GM19193 (cell line): Measurements from ENCODE around the gene FAM32A.

Source experiments
- POLR2A ChIP-seq: IDR thresholded peaks from 4 replicates; pipeline ENCODE4 v1.6.1; 2011; ENCODE audit not compliant: insufficient read depth, insufficient read length; ENCODE audit errors: extremely low read depth

The FAM32A gene

DNA sequence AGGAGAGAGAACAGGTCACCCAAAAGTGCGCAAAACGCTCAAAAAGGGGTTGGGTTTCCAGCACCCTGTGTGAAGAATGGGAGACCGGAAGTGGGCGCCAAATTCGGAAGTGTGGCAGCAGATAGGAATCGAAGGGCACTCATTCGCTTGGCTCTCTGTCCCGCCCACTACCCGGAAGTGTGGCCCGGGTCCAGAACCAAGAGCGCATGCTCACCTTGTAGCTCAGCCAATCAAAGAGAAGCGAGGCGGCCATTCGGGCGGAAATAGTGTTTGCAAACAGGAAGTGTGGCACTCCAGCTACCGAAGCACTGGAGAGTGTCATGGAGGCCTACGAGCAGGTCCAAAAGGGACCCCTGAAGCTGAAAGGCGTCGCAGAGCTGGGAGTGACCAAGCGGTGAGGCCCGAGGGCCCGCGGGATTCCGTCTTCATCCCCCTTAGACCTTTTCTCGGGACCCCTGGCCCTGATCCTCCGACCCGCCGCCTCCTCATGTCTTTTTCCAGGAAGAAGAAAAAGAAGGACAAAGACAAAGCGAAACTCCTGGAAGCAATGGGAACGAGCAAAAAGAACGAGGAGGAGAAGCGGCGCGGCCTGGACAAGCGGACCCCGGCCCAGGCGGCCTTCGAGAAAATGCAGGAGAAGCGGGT is at the start of gene FAM32A:
Gene FAM32A, plus strand, starts transcription at position 288 of the 645 bp plus-strand sequence. Its CDS starts 33 bp downstream, at position 321.
- TF ChIP-seq POLR2A, result peak; percentile 74

DNA sequence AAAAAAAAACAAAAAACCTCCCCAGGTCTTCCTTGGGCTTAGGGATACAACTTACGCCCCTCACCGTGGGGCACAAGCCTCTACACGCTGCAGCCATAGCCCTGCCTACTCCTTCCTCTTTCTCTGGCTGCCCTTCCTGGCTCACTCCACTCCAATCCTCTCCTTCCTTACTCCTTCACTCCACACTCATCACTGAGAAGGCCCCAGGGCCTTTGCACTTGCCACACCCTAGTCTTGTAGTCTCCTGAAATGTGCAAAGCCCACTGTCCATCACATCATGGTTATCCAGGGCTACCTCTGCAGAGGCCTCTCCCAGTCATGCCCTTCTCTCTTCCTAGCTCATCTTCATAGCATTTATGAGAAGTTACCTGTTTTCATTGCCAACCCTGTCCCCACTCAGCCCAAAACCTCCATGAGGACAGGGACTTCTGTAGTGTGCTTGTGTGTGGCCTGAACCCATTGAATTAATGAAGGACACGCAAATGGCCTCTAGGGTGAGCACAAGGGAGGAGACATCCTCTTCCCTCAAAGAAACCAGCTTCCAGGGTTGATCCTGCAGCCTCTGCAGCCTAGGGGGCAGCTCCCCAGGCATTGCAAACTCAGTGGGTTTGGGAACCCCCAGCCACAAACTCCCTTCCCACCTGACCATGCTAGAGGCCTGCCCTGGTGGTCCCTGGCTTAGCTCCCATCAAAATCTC is 49.6 kb upstream of the FAM32A start:
- no peak for TF ChIP-seq POLR2A

DNA sequence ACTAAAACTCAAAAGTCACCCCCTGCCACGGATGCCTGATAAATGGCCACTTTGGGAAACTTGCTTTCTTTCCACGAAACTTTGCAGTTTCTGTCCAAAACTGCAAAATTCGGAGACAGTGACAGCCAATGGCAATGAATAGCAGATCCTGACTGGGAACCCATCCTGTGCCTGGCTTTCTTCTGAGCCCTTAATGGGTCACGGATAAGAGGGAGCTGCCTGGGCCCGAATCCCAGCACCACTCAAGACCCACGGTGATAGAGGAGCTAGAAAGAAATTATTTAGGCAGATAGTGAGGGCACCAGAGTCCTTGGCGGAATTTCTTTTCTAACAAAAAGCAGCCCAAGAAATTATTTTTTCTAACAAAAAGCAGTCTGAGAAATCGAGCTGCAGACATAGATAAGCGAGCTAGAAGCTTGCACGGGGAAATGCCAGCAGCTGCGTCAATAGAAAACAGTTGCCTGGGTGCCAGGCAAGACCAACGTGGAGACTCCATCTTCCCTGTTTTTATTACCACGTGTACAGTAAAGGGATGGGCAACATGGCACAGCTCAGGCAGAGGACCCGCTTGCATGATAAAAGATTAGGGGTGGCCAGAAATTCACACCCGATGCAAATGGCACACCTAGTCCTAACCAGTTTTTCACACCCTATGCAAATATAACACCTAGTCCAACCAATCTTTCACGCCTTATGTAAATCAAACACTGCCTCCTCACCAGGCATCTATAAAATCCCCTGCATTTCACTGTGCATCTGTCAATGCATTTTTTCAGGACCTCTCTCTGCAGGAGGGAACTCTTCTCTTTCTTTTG is 48.8 kb upstream of the FAM32A start:
- TF ChIP-seq POLR2A, result no peak

DNA sequence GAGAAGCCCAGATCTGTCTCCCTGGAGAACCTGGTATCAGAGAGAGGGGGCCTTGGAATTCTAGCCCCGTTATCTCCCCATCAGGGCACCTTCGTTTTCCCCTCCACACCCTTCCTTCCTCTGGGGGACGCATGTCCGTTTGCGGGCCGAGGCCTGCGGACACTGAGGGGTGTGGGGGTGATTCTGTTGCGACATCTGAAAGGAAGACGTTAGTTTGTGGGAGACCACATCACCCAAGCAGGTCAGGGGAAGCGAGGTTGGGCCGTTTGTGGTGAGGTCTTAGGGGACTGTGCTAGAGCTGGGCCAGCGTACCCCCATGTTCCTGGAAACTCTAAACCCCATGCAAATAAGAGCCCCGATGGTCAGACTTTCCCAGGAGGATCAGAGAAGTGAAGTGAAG is 45.5 kb upstream of the FAM32A start:
- no peak for TF ChIP-seq POLR2A

DNA sequence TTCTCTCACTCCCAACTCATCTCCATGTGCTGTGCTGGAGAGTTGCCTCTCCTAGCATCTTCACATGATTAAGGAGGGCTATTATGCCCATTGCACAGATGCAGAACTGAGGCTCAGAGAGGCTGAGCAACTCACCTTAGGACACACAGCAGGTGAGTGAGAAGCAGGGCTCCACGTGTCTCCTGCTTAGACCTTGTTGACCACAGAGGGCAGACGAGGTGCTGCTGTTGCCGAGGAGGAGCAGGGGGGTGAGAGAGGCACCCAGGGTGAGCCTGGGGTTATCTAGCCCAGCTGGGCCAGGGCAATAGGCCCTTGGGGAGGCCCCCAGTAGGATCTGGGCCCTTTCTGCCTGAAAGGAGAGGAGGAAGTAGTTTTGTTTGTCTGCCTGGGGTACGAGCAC is 44.2 kb upstream of the FAM32A start:
- TF ChIP-seq POLR2A, result no peak

DNA sequence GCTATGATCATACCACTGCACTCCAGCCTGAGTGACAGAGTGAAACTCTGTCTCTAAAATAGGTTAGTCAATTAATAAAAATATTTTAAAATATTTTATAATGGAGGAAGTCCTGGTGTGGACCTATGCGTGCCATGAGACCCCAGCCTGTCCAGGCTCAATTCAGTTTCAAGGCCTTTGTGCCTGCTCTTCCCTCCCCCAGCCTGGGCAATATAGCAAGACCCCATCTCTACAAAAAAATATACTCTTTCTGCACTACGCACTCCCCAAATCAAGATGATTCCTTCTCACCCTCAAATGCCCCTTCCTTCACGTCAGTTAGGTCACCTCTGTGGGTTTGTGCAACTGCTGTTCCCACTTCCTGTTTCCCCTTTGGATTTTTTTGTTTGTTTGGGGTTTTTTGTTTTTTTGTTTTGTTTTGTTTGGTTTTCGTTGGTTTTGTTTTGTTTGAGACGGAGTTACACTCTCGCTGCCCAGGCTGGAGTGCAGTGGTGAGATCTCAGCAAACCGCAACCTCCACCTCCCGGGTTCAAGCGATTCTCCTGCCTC is 43.1 kb upstream of the FAM32A start:
- no peak for TF ChIP-seq POLR2A

DNA sequence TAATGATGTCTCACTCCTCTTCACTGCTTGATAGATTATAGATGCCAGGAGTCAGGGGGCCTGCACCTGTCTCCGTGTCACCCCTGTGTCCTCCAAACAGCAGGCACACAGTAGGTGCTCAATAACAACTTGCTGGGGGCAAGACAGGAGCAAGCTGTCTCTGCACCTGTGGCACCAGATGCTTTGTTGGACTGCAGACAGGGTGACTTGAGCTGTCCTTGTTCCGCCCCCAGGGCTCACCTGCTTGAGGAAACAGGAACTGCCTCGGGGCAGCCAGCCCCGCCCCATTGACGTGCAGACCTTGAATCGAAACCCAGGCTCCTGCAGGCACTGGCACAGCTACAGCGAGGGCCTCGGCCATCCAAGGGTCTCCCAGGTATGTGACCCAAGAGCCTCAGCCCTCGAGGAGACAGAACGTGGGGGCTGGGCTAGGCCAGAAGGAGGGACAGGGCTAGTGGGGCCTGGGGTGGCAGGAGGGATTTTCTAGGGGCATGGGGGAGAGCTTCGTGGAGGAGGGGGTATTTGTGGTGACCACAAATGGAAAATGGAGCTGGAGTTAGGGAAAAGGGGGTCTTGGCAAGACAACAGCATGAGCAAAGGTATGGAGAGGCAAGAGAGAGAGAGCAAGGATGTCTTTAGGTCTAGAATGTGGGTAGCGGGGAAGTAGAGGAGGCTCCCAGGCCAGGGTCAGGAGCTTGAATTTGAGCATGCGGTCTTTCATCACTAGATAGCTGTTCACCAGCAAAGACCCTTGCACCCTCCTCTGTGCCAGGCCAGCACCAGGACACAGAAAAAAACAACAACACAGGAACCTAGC is 41.6 kb upstream of the FAM32A start, which contains the start of gene HSH2D:
Gene HSH2D, plus strand, starts transcription at position 287 of the 817 bp plus-strand sequence. CDS start 5,066 bp downstream, outside the sequence.
- TF ChIP-seq POLR2A, result peak; percentile 95

DNA sequence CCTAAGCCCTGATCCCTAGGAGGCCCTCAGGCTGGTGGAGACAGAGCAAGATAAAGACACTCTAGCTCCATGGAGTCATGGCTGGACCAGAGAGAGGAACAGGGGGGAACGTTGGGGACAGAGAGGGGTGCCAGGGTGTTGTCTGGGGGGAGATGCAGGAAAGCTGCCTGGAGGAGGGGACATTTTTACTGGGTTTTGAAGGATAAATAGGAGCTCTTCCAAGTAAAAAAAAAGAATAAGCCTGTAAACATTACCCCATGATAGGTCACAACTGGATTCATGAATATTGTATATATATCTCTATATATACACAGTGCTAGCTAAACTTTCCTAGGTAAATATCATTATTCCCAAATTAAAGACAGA is 41.0 kb upstream of the FAM32A start:
- TF ChIP-seq POLR2A, result no peak

DNA sequence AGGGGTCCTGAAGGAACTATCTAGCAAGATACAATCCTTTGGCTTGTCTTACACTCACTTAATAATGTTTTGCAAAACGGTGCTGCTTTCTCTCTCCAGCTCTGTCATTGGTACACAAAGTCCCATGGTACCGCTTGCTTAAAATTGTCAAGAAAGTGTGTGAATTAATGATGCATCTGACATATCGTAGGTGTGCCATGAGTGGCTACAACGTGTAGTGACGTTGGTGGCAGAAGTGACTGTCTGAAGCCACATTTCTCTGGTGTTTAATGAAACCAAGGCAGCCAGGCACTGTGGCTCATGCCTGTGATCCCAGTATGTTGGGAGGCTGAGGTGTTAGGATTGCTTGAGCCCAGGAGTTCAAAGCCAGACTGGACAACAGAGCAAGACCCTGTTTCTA is 39.1 kb upstream of the FAM32A start:
- TF ChIP-seq POLR2A, result no peak

DNA sequence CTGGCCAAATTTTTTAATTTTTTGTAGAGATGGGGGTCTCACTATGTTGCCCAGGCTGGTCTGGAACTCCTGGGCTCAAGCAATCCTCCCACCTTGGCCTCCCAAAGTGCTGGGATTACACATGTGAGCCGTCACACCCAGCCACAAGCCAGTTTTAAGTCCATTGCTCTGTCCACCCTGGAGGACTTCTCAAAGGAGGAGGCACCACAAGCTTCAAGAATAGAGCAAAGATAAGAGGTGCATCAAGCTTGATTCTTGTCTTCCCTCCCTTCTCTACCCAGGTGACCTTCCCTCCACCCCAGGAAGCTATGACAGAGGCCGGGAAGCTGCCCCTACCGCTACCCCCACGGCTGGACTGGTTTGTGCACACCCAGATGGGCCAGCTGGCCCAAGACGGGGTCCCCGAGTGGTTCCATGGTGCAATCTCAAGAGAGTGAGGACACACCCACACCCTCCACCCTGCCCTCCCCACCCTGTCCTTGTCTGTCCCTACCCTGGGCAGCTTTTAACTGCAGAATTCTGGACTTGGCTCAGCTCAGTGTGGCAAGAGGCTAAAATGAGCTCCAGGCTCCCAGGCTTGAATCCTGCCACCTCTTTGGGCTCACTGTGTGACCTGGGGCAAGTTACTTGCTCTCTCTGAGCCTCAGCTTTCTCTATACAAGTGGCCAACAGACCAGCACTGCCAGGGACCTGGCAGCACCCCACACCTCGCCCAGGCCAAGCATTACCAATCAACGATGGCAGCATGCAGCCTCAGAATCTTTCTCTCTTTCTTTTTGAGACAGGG is 36.6 kb upstream of the FAM32A start:
- no peak for TF ChIP-seq POLR2A

DNA sequence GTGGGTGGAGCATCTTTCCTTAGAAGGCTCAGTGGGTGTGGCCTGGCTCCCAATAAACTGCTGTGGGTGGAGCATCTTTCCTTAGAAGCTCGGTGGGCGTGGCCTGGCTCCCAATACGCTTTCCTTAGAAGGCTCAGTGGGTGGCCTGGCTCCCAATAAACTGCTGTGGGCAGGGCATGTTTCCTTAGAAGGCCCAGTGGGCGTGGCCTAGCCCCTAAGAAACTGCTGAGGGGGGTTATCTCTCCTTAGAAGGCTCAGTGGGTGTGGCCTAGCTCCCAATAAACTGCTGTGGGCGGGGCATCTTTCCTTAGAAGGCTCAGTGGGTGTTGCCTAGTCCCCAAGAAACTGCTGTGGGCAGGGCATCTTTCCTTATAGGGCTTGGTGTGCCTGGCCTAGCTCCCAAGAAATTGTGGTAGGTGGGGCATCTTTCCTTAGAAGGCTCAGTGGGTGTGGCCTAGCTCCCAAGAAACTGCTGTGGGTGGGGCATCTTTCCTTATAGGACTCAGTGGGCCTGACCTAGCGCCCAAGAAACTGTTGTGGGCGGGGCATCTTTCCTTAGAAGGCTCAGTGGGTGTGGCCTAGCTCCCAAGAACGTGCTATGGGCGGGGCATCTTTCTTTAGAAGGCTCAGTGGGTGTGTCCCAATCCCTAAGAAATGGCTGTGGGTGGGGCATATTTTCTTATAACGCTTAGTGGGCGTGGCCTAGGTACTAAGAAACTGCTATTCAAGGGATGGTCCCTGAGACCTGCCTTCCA is 31.5 kb upstream of the FAM32A start:
- no peak for TF ChIP-seq POLR2A

DNA sequence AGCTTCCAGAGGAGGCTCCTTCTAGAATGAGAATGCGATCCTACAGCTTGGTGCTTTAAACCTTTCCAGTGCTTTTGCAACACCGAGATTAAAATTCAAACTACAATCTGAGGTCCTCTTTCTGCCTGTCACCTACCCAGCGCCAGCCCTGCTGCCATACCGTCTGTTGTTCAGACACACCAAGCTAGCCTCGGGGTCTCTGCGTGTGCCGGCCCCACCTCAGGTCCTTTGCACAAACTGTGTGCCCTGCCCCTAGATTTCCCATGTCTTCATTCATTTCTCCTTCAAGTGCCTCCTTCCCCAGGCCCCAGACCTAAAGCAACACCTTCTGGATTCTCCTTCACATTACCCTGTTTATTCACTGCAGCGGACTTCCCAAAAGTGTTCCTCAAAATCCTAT is 30.7 kb upstream of the FAM32A start:
- TF ChIP-seq POLR2A, result no peak

DNA sequence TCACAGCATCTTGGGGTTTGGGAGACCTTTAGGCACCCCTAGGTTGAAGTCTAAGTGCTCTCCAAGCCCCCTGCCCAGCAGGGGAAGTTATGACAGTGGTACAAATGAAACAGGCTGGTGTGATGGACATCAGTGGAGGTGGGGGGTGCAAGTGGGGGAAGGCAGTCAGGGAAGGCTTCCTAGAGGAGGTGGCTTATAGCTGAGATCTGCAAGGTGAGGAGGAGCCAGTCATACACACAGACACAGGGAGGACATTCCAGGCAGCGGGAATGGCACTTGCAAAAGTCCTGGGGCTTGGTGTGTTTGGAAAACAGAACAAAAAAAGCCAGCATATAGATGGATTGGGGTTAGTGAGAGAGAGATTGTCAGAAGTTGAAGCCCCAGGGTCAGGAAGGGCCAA is 30.1 kb upstream of the FAM32A start:
- TF ChIP-seq POLR2A, result no peak

DNA sequence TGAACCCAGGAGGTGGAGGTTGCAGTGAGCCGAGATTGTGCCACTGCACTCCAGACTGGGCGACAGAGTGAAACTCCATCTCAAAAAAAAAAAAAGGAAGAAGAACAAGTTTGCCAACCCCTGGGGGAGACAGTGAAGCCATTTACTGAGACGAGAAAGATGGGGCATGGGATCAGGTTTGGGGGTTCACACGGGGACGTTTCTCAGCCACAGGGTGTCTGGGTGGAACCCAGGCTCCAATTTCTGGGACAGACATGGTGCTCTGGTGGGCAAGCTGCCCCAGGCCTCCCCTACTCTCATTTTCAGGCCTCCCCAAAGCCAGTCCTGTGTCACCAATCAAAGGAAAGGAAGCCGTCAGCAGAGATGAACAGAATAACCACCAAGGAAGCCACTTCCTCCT is 28.3 kb upstream of the FAM32A start:
- TF ChIP-seq POLR2A, result no peak

DNA sequence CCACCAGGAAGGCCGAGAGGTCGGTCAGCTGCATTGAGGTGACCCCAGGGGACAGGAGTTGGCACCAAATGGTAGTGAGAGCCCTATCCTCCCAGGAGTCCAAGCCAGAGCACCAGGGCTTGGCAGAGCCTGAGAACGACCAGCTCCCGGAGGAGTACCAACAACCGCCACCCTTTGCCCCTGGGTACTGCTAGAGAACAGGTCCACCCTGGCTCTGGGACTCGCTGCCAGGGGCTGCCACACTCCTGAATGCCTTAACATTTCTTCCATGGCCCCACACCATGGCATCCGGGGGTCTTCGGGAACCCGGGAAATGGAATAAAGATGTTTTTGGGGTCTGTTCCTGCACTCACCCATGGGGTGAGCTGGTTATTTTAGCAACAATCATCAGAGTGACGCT is 27.6 kb upstream of the FAM32A start:
- TF ChIP-seq POLR2A, result no peak
